Measurements from ENCODE around the gene HNRNPU.
A peak's percentile ranks its signal among the peaks of the same experiment; 100 is the strongest.

The HNRNPU gene

GRCh38 chr1:244865820-244866219 lies 1.5 kb upstream of the HNRNPU start:
- H3K4me2 ChIP-seq (ENCODE audit: low read length, poor library complexity, severe bottlenecking) = no peak overlapping the region
- H2BK15ac ChIP-seq (ENCODE audit: low read depth, poor library complexity, severe bottlenecking) = no peak overlapping the region
- H3K9ac ChIP-seq (ENCODE audit: low read length) = peak overlapping the region; percentile 100
- H2BK5ac ChIP-seq (ENCODE audit: low read depth, low read length, poor library complexity, severe bottlenecking) = no peak overlapping the region
- no peak overlapping the region for H4K8ac ChIP-seq (ENCODE audit: low read length)
- no peaks in the 10 kb centered on the region for H3K79me1 ChIP-seq (replicated peaks; ENCODE audit: low read length, poor library complexity, severe bottlenecking)
- H3K27ac ChIP-seq (ENCODE audit: low read length, poor library complexity, severe bottlenecking) = no peak overlapping the region
- H2AFZ ChIP-seq (ENCODE audit: low read depth, low read length) = no peak overlapping the region
- no peak for DNase-seq
- no peak overlapping the region for H3K4me3 ChIP-seq (ENCODE audit: insufficient read depth in 1 of 2, low read depth in 1 of 2, low read length in 2 of 2)
- H3K4ac ChIP-seq (ENCODE audit: low read depth in 1 of 2, low read length in 2 of 2) = no peak overlapping the region
- H2BK120ac ChIP-seq (ENCODE audit: low read depth, low read length) = no peak overlapping the region
- no CpG with 5 or more reads among the region's 3 CpGs for WGBS
- H3K14ac ChIP-seq (ENCODE audit: low read length in 2 of 2) = no peak overlapping the region
- H2AK5ac ChIP-seq (ENCODE audit: low read length, severe bottlenecking) = no peak overlapping the region
- H3K36me3 ChIP-seq (ENCODE audit: control insufficient read depth in 1 of 2, insufficient read depth in 2 of 2, low read depth in 1 of 2, low read length in 2 of 2) = peaks cover 5 to 16% of the 10 kb centered on the region in 2 experiments
- no peak overlapping the region for H3K23ac ChIP-seq (ENCODE audit: low read length in 2 of 2)
- H3K9me3 ChIP-seq (ENCODE audit: control insufficient read depth, low read length) = no peaks in the 10 kb centered on the region
- H4K91ac ChIP-seq (ENCODE audit: low read length) = no peak overlapping the region
- peaks cover 2% of the 10 kb centered on the region for H3K4me1 ChIP-seq (ENCODE audit: control insufficient read depth, insufficient read depth, low read depth, low read length)
- H3K18ac ChIP-seq (ENCODE audit: low read depth in 1 of 2, low read length in 2 of 2) = no peak overlapping the region
- H2BK12ac ChIP-seq (ENCODE audit: low read length in 2 of 2) = no peak overlapping the region
- no peaks in the 10 kb centered on the region for H3K27me3 ChIP-seq (ENCODE audit: control insufficient read depth in 1 of 2, insufficient read depth in 1 of 2, low read length in 2 of 2)

GRCh38 chr1:244865028-244865371 lies 657 bp upstream of the HNRNPU start:
- H2BK12ac ChIP-seq (ENCODE audit: low read length in 2 of 2) = peak overlapping the region in 1 of 2 experiments; percentile 48
- peak overlapping the region; percentile 99 for H3K27ac ChIP-seq (ENCODE audit: low read length, poor library complexity, severe bottlenecking)
- no peak overlapping the region for H2BK15ac ChIP-seq (ENCODE audit: low read depth, poor library complexity, severe bottlenecking)
- H3K79me1 ChIP-seq (replicated peaks; ENCODE audit: low read length, poor library complexity, severe bottlenecking) = no peaks in the 10 kb centered on the region
- peak overlapping the region; percentile 77 to 82 for H3K18ac ChIP-seq (ENCODE audit: low read depth in 1 of 2, low read length in 2 of 2)
- H3K9me3 ChIP-seq (ENCODE audit: control insufficient read depth, low read length) = no peaks in the 10 kb centered on the region
- peak overlapping the region; percentile 27 for H2BK120ac ChIP-seq (ENCODE audit: low read depth, low read length)
- H2AFZ ChIP-seq (ENCODE audit: low read depth, low read length) = peak overlapping the region; percentile 10
- H3K36me3 ChIP-seq (ENCODE audit: control insufficient read depth in 1 of 2, insufficient read depth in 2 of 2, low read depth in 1 of 2, low read length in 2 of 2) = peaks cover 7 to 24% of the 10 kb centered on the region in 2 experiments
- peaks cover 3% of the 10 kb centered on the region for H3K4me1 ChIP-seq (ENCODE audit: control insufficient read depth, insufficient read depth, low read depth, low read length)
- H3K9ac ChIP-seq (ENCODE audit: low read length) = peak overlapping the region; percentile 100
- WGBS = 15% methylated on average over 9 of the region's 9 CpGs
- peak overlapping the region; percentile 11 for H4K91ac ChIP-seq (ENCODE audit: low read length)
- peak overlapping the region; percentile 18 to 98 for H3K4me3 ChIP-seq (ENCODE audit: insufficient read depth in 1 of 2, low read depth in 1 of 2, low read length in 2 of 2)
- no peaks in the 10 kb centered on the region for H3K27me3 ChIP-seq (ENCODE audit: control insufficient read depth in 1 of 2, insufficient read depth in 1 of 2, low read length in 2 of 2)
- H3K4ac ChIP-seq (ENCODE audit: low read depth in 1 of 2, low read length in 2 of 2) = peak overlapping the region; percentile 68 to 96
- H3K14ac ChIP-seq (ENCODE audit: low read length in 2 of 2) = no peak overlapping the region
- peak overlapping the region; percentile 37 for H2AK5ac ChIP-seq (ENCODE audit: low read length, severe bottlenecking)
- H3K4me2 ChIP-seq (ENCODE audit: low read length, poor library complexity, severe bottlenecking) = peak overlapping the region; percentile 74
- H2BK5ac ChIP-seq (ENCODE audit: low read depth, low read length, poor library complexity, severe bottlenecking) = no peak overlapping the region
- H4K8ac ChIP-seq (ENCODE audit: low read length) = peak overlapping the region; percentile 81
- no peak for DNase-seq
- H3K23ac ChIP-seq (ENCODE audit: low read length in 2 of 2) = no peak overlapping the region

- H3K23ac ChIP-seq (ENCODE audit: low read length in 2 of 2) = peak overlapping the region; percentile 64 to 100
- H2BK15ac ChIP-seq (ENCODE audit: low read depth, poor library complexity, severe bottlenecking) = peak overlapping the region; percentile 75
- H2AFZ ChIP-seq (ENCODE audit: low read depth, low read length) = peak overlapping the region; percentile 43
- peaks cover 11 to 38% of the 10 kb centered on the region in 2 experiments for H3K36me3 ChIP-seq (ENCODE audit: control insufficient read depth in 1 of 2, insufficient read depth in 2 of 2, low read depth in 1 of 2, low read length in 2 of 2)
- H3K9me3 ChIP-seq (ENCODE audit: control insufficient read depth, low read length) = no peaks in the 10 kb centered on the region
- H3K9ac ChIP-seq (ENCODE audit: low read length) = peak overlapping the region; percentile 100
- H3K18ac ChIP-seq (ENCODE audit: low read depth in 1 of 2, low read length in 2 of 2) = peak overlapping the region; percentile 100
- under 1% methylated on average over 89 of the region's 92 CpGs for WGBS
- peak overlapping the region; percentile 94 for H3K27ac ChIP-seq (ENCODE audit: low read length, poor library complexity, severe bottlenecking)
- H4K8ac ChIP-seq (ENCODE audit: low read length) = peak overlapping the region; percentile 98
- peak overlapping the region; percentile 74 for H2AK5ac ChIP-seq (ENCODE audit: low read length, severe bottlenecking)
- no peak for DNase-seq
- H3K4me2 ChIP-seq (ENCODE audit: low read length, poor library complexity, severe bottlenecking) = peak overlapping the region; percentile 49
- H2BK5ac ChIP-seq (ENCODE audit: low read depth, low read length, poor library complexity, severe bottlenecking) = peak overlapping the region; percentile 98
- peak overlapping the region; percentile 100 for H4K91ac ChIP-seq (ENCODE audit: low read length)
- H3K4me1 ChIP-seq (ENCODE audit: control insufficient read depth, insufficient read depth, low read depth, low read length) = peaks cover 6% of the 10 kb centered on the region
- no peaks in the 10 kb centered on the region for H3K27me3 ChIP-seq (ENCODE audit: control insufficient read depth in 1 of 2, insufficient read depth in 1 of 2, low read length in 2 of 2)
- no peaks in the 10 kb centered on the region for H3K79me1 ChIP-seq (replicated peaks; ENCODE audit: low read length, poor library complexity, severe bottlenecking)
- H3K14ac ChIP-seq (ENCODE audit: low read length in 2 of 2) = peak overlapping the region; percentile 2 to 100
- H3K4me3 ChIP-seq (ENCODE audit: insufficient read depth in 1 of 2, low read depth in 1 of 2, low read length in 2 of 2) = peak overlapping the region; percentile 98 to 99
- peak overlapping the region; percentile 69 for H2BK120ac ChIP-seq (ENCODE audit: low read depth, low read length)
- peak overlapping the region; percentile 100 for H3K4ac ChIP-seq (ENCODE audit: low read depth in 1 of 2, low read length in 2 of 2)
- peak overlapping the region; percentile 92 to 94 for H2BK12ac ChIP-seq (ENCODE audit: low read length in 2 of 2)
Observed at GRCh38 chr1:244863491-244864252, 671 bp downstream of the HNRNPU start.

- H3K4me2 ChIP-seq (ENCODE audit: low read length, poor library complexity, severe bottlenecking) = peak overlapping the region; percentile 75
- peak overlapping the region; percentile 98 for H2BK5ac ChIP-seq (ENCODE audit: low read depth, low read length, poor library complexity, severe bottlenecking)
- H3K4me1 ChIP-seq (ENCODE audit: control insufficient read depth, insufficient read depth, low read depth, low read length) = peaks cover 6% of the 10 kb centered on the region
- no peak overlapping the region for H2AFZ ChIP-seq (ENCODE audit: low read depth, low read length)
- no peak overlapping the region for H3K23ac ChIP-seq (ENCODE audit: low read length in 2 of 2)
- H2BK120ac ChIP-seq (ENCODE audit: low read depth, low read length) = peak overlapping the region; percentile 69
- peak overlapping the region; percentile 15 for H4K91ac ChIP-seq (ENCODE audit: low read length)
- peak overlapping the region; percentile 86 for H3K27ac ChIP-seq (ENCODE audit: low read length, poor library complexity, severe bottlenecking)
- under 1% methylated on average over 21 of the region's 87 CpGs for WGBS
- H3K14ac ChIP-seq (ENCODE audit: low read length in 2 of 2) = no peak overlapping the region
- H2BK12ac ChIP-seq (ENCODE audit: low read length in 2 of 2) = no peak overlapping the region
- DNase-seq = peak; percentile 92
- H3K18ac ChIP-seq (ENCODE audit: low read depth in 1 of 2, low read length in 2 of 2) = peak overlapping the region; percentile 100
- no peaks in the 10 kb centered on the region for H3K27me3 ChIP-seq (ENCODE audit: control insufficient read depth in 1 of 2, insufficient read depth in 1 of 2, low read length in 2 of 2)
- H3K9me3 ChIP-seq (ENCODE audit: control insufficient read depth, low read length) = no peaks in the 10 kb centered on the region
- peak overlapping the region in 1 of 2 experiments; percentile 100 for H3K4ac ChIP-seq (ENCODE audit: low read depth in 1 of 2, low read length in 2 of 2)
- H4K8ac ChIP-seq (ENCODE audit: low read length) = no peak overlapping the region
- no peak overlapping the region for H2AK5ac ChIP-seq (ENCODE audit: low read length, severe bottlenecking)
- peaks cover 11 to 45% of the 10 kb centered on the region in 2 experiments for H3K36me3 ChIP-seq (ENCODE audit: control insufficient read depth in 1 of 2, insufficient read depth in 2 of 2, low read depth in 1 of 2, low read length in 2 of 2)
- H3K4me3 ChIP-seq (ENCODE audit: insufficient read depth in 1 of 2, low read depth in 1 of 2, low read length in 2 of 2) = peak overlapping the region; percentile 98 to 99
- no peaks in the 10 kb centered on the region for H3K79me1 ChIP-seq (replicated peaks; ENCODE audit: low read length, poor library complexity, severe bottlenecking)
- H2BK15ac ChIP-seq (ENCODE audit: low read depth, poor library complexity, severe bottlenecking) = no peak overlapping the region
- H3K9ac ChIP-seq (ENCODE audit: low read length) = peak overlapping the region; percentile 100
Observed at GRCh38 chr1:244862699-244863490, 1.4 kb downstream of the HNRNPU start.

Measured in mesenchymal stem cell (in vitro differentiated cells and primary cell).